PC-9 (cell line): ENCODE measurements around the gene CRTC1. TPM values are rescaled to one million over a fixed set of nuclear protein-coding genes. Genes with fewer than 3 reads are reported as not detected.

Experiments
- BruUV-seq: library from RNA; stranded (reverse); fragments of 400-500 nt; replicated peaks from 2 replicates; lab custom pipeline; 2021; lab: Mats Ljungman, UMichigan
- CTCF ChIA-PET: fragments of 300-600 bp; sonication (Branson Sonifier 250); formaldehyde crosslinking; loops from one replicate; lab custom pipeline; 2022; ENCODE audit warnings: antibody characterized with exemption; lab: Charles Lee
- POLR2A ChIA-PET: fragments of 300-600 bp; sonication (Branson Sonifier 250); formaldehyde crosslinking; loops from one replicate; lab custom pipeline; 2022; ENCODE audit warnings: antibody characterized with exemption; ENCODE audit not compliant: unreplicated experiment; lab: Charles Lee
- DNase-seq, 2 experiments: peaks; one replicate each; pipeline versions ENCODE4 v3.0.0 to v3.0.0-alpha.2; 2015 to 2022; ENCODE audit warnings: mixed read lengths in 1 of 2
- H2AFZ ChIP-seq: fragments of 200-600 bp; sonication (generic); 2 replicates; pipeline ENCODE4 v1.8.1; 2017; ENCODE audit warnings: antibody characterized with exemption
- H3F3A ChIP-seq: fragments of 200-600 bp; sonication (generic); 2 replicates; pipeline ENCODE4 v1.8.1; 2017; ENCODE audit warnings: antibody characterized with exemption, mild to moderate bottlenecking, low read depth; ENCODE audit not compliant: insufficient read depth
- H3K27ac ChIP-seq: fragments of 200-600 bp; sonication (generic); 2 replicates; pipeline ENCODE4 v1.6.1; 2016; ENCODE audit warnings: mixed run types
- H3K27me3 ChIP-seq: fragments of 200-600 bp; sonication (generic); 2 replicates; pipeline ENCODE4 v1.6.1; 2016; ENCODE audit warnings: low read depth, mixed run types; ENCODE audit not compliant: insufficient read depth
- H3K36me3 ChIP-seq: fragments of 200-600 bp; sonication (generic); 2 replicates; pipeline ENCODE4 v1.6.1; 2016; ENCODE audit warnings: low read depth, mixed run types
- H3K4me1 ChIP-seq: fragments of 200-600 bp; sonication (generic); replicated peaks from 2 replicates; pipeline ENCODE4 v1.6.1; 2016; ENCODE audit warnings: mixed run types; ENCODE audit not compliant: insufficient read depth
- H3K4me2 ChIP-seq: fragments of 200-600 bp; sonication (generic); 2 replicates; pipeline ENCODE4 v1.6.1; 2017; ENCODE audit warnings: mixed run types
- H3K4me3 ChIP-seq: fragments of 200-600 bp; sonication (generic); 2 replicates; pipeline ENCODE4 v1.6.1; 2016; ENCODE audit warnings: mixed run types
- H3K79me2 ChIP-seq: fragments of 200-600 bp; sonication (generic); 2 replicates; pipeline ENCODE4 v1.6.1; 2017; ENCODE audit warnings: low read depth, mixed run types
- H3K9me2 ChIP-seq: fragments of 200-600 bp; sonication (generic); 2 replicates; pipeline ENCODE4 v1.8.1; 2017; ENCODE audit warnings: mild to moderate bottlenecking; ENCODE audit not compliant: insufficient read depth
- H3K9me3 ChIP-seq: fragments of 200-600 bp; sonication (generic); 2 replicates; pipeline ENCODE4 v1.8.1; 2016; ENCODE audit warnings: low read depth; ENCODE audit not compliant: insufficient read depth
- H4K20me1 ChIP-seq: fragments of 200-600 bp; sonication (generic); 2 replicates; pipeline ENCODE4 v1.8.1; 2017; ENCODE audit not compliant: insufficient read depth
- CTCF ChIP-seq: fragments of 200-600 bp; sonication (generic); conservative IDR thresholded peaks from 2 replicates; pipeline ENCODE4 v1.6.1; 2017; ENCODE audit warnings: mixed run types, antibody characterized with exemption, mild to moderate bottlenecking, moderate library complexity
- EZH2 ChIP-seq: fragments of 200-600 bp; sonication (generic); IDR thresholded peaks from 2 replicates; pipeline ENCODE4 v1.8.0; 2017; ENCODE audit warnings: antibody characterized with exemption, low read depth
- intact Hi-C: fragments of 100-400 bp; cut with micrococcal nuclease; formaldehyde crosslinking; loops from one replicate; pipeline ENCODE4 v1.10.0; 2022; ENCODE audit not compliant: unreplicated experiment
- total RNA-seq: library from RNA; stranded (reverse); gene quantifications from 2 replicates; pipeline ENCODE4 v1.2.3, GENCODE V29; 2021

Gene CRTC1
- total RNA-seq, 1 experiment from 2014 or later: 16.6 TPM

- H3K79me2 ChIP-seq: no peaks in the 10 kb centered on the region
- H3K36me3 ChIP-seq: no peaks in the 10 kb centered on the region
- DNase-seq: peak in 1 of 2 experiments; percentile 27
- no peak overlapping the region for H3K4me3 ChIP-seq
- H3K9me3 ChIP-seq: no peaks in the 10 kb centered on the region
- H3K27ac ChIP-seq: no peak overlapping the region
- no peak overlapping the region for H2AFZ ChIP-seq
- no peaks in the 10 kb centered on the region for H3K4me1 ChIP-seq
- H3K4me2 ChIP-seq: no peak overlapping the region
- no peaks in the 10 kb centered on the region for H3K27me3 ChIP-seq
- no TSS peak for BruUV-seq
- POLR2A ChIA-PET: no interaction called here
- intact Hi-C loops: no loop called here
- CTCF ChIA-PET: no interaction called here
- TF ChIP-seq EZH2 (no peak), CTCF (no peak)
- 0 out of 2 replicates have a peak, but pooled peaks cover 5% of the 10 kb centered on the region for H4K20me1 ChIP-seq
- H3K9me2 ChIP-seq: no peaks in the 10 kb centered on the region
- H3F3A ChIP-seq: peaks cover 3% of the 10 kb centered on the region
These were observed 15.8 kb upstream of the CRTC1 start for GRCh38 chr19:18667531-18668251.

GRCh38 chr19:18668252-18668631 is 15.2 kb upstream of the CRTC1 start:
- no peak overlapping the region for H3K4me2 ChIP-seq
- no peak overlapping the region for H3K27ac ChIP-seq
- CTCF ChIA-PET: no interaction called here
- DNase-seq: no peak
- no peaks in the 10 kb centered on the region for H3K4me1 ChIP-seq
- H2AFZ ChIP-seq: no peak overlapping the region
- no peaks in the 10 kb centered on the region for H3K79me2 ChIP-seq
- POLR2A ChIA-PET: no interaction called here
- TF ChIP-seq EZH2 (no peak), CTCF (no peak)
- no peaks in the 10 kb centered on the region for H3K36me3 ChIP-seq
- no peaks in the 10 kb centered on the region for H3K9me2 ChIP-seq
- H3K9me3 ChIP-seq: no peaks in the 10 kb centered on the region
- peaks cover 3% of the 10 kb centered on the region for H3F3A ChIP-seq
- H3K4me3 ChIP-seq: no peak overlapping the region
- H4K20me1 ChIP-seq: 0 out of 2 replicates have a peak, but pooled peaks cover 5% of the 10 kb centered on the region
- BruUV-seq: no TSS peak
- no peaks in the 10 kb centered on the region for H3K27me3 ChIP-seq
- intact Hi-C loops: no loop called here

GRCh38 chr19:18668744-18669523 is 14.5 kb upstream of the CRTC1 start:
- no TSS peak for BruUV-seq
- intact Hi-C loops: no loop called here
- Histone ChIP-seq H3K4me1 (no peaks in the 10 kb centered on the region; the same call in 1 of the 2 replicates), H3K79me2 (no peaks in the 10 kb centered on the region), H3F3A (peaks cover 3% of the 10 kb centered on the region), H3K4me3 (no peak overlapping the region), H4K20me1 (0 out of 2 replicates have a peak, but pooled peaks cover 5% of the 10 kb centered on the region), H3K27ac (no peak overlapping the region), H3K36me3 (no peaks in the 10 kb centered on the region), H3K27me3 (no peaks in the 10 kb centered on the region), H3K9me3 (no peaks in the 10 kb centered on the region), H3K4me2 (no peak overlapping the region), H2AFZ (no peak overlapping the region), H3K9me2 (no peaks in the 10 kb centered on the region)
- ChIA-PET POLR2A (no interaction called here), CTCF (no interaction called here)
- peak in 1 of 2 experiments; percentile 12 for DNase-seq
- TF ChIP-seq CTCF: no peak
- no peak for TF ChIP-seq EZH2
